Fibroblast of lung (primary cell): ENCODE results near the gene PRPF40B. TPM values are rescaled to one million over a fixed set of nuclear protein-coding genes. Genes with fewer than 3 reads are reported as not detected.
A peak's percentile ranks its signal among the peaks of the same experiment; 100 is the strongest.
"Not testable (repeated sequence)": the region's sequence is repeated elsewhere in the genome, so short reads cannot be mapped to it uniquely, and the experiment has no call there.

Experiments
- DNase-seq, 2 donors: peaks; one replicate each; pipeline versions ENCODE4 v3.0.0 to v3.0.0-alpha.2; 2010; ENCODE audit warnings: low read depth in 2 of 2
- H2AFZ ChIP-seq: 2 replicates; pipeline ENCODE4 v1.5.1; 2012; ENCODE audit warnings: low read length, control low read depth, inconsistent platforms
- H3K27ac ChIP-seq: 2 replicates; pipeline ENCODE4 v1.5.1; 2011; ENCODE audit warnings: low read length, control low read depth; ENCODE audit not compliant: insufficient read depth
- H3K27me3 ChIP-seq: 2 replicates; pipeline ENCODE4 v1.5.1; 2011; ENCODE audit warnings: mild to moderate bottlenecking, low read length; ENCODE audit not compliant: control insufficient read depth, insufficient read depth
- H3K36me3 ChIP-seq: 2 replicates; pipeline ENCODE4 v1.5.1; 2011; ENCODE audit warnings: low read length; ENCODE audit not compliant: control insufficient read depth, insufficient read depth
- H3K4me1 ChIP-seq: 2 replicates; pipeline ENCODE4 v1.5.1; 2011; ENCODE audit warnings: low read length; ENCODE audit not compliant: control insufficient read depth, insufficient read depth; ENCODE audit errors: extremely low read depth
- H3K4me2 ChIP-seq: 2 replicates; pipeline ENCODE4 v1.5.1; 2011; ENCODE audit warnings: low read length, control low read depth; ENCODE audit not compliant: insufficient read depth; ENCODE audit errors: extremely low read depth
- H3K4me3 ChIP-seq, 4 experiments: fragments of 200-600 bp in 1 of 4; sonication (generic) in 1 of 4; replicated peaks in 1 of 4; 2 replicates each; pipeline ENCODE4 v1.5.1; 2011 to 2016; ENCODE audit warnings: low read length in 4 of 4, low read depth in 3 of 4, mild to moderate bottlenecking in 3 of 4, control low read depth in 2 of 4, inconsistent platforms in 1 of 4, mixed read lengths in 1 of 4; ENCODE audit not compliant: insufficient read depth in 1 of 4; ENCODE audit errors: control extremely low read depth in 1 of 4
- H3K79me2 ChIP-seq: 2 replicates; pipeline ENCODE4 v1.5.1; 2012; ENCODE audit warnings: mild to moderate bottlenecking, low read length, inconsistent platforms; ENCODE audit not compliant: control insufficient read depth, insufficient read depth
- H3K9ac ChIP-seq: 2 replicates; pipeline ENCODE4 v1.5.1; 2011; ENCODE audit warnings: mild to moderate bottlenecking, low read length, control low read depth; ENCODE audit not compliant: insufficient read depth
- H3K9me3 ChIP-seq: 2 replicates; pipeline ENCODE4 v1.5.1; 2012; ENCODE audit warnings: low read depth, low read length; ENCODE audit not compliant: control insufficient read depth, insufficient read depth
- H4K20me1 ChIP-seq: 2 replicates; pipeline ENCODE4 v1.5.1; 2011; ENCODE audit warnings: low read length; ENCODE audit not compliant: control insufficient read depth, insufficient read depth; ENCODE audit errors: extremely low read depth
- CTCF ChIP-seq, 2 donors: IDR thresholded peaks in 1 of 2; conservative IDR thresholded peaks in 1 of 2; 1 replicate in 1 of 2; 2 replicates in 1 of 2; pipeline ENCODE4 v1.5.1; 2011 to 2012; ENCODE audit warnings: low read length in 2 of 2, control low read depth in 1 of 2, inconsistent platforms in 1 of 2, low read depth in 1 of 2, mild to moderate bottlenecking in 1 of 2
- EZH2 ChIP-seq: IDR thresholded peaks from 2 replicates; pipeline ENCODE4 v1.5.1; 2012; ENCODE audit warnings: low read length, control low read depth, mild to moderate bottlenecking; ENCODE audit errors: missing control alignments
- polyA plus RNA-seq, 2 donors: library from polyadenylated mRNA; depleted of rRNA in 1 of 2; stranded (reverse) in 1 of 2; unstranded in 1 of 2; fragments of >200 nt; gene quantifications; 2 replicates each; pipeline ENCODE4 v1.2.1, GENCODE V29; 2011 to 2012; ENCODE audit warnings: missing spikeins in 1 of 2
- total RNA-seq: library from RNA; depleted of rRNA; stranded (reverse); fragments of >200 nt; gene quantifications from 2 replicates; pipeline ENCODE4 v1.2.1, GENCODE V29; 2014

Gene PRPF40B
- total and polyA plus RNA-seq, 2 donors (not counting 1 experiment from before 2014, with no cell fraction given), result 6.4 to 11.7 TPM

GRCh38 chr12:49609059-49609874 is 14.1 kb upstream of the PRPF40B start:
- Histone ChIP-seq H3K4me2 (no peak overlapping the region), H3K27ac (no peak overlapping the region), H4K20me1 (no peaks in the 10 kb centered on the region), H3K36me3 (no peaks in the 10 kb centered on the region), H3K4me1 (no peaks in the 10 kb centered on the region), H3K79me2 (no peaks in the 10 kb centered on the region), H3K9me3 (no peaks in the 10 kb centered on the region), H3K9ac (no peak overlapping the region), H3K4me3 (no peak overlapping the region), H2AFZ (no peak overlapping the region), H3K27me3 (no peaks in the 10 kb centered on the region)
- TF ChIP-seq EZH2 (no peak), CTCF (conservative IDR thresholded peaks at IDR 0.05 in 1 of 2, IDR thresholded peaks at IDR 0.05 in 1 of 2; ENCODE audit: low read depth in 1 of 2, low read length in 2 of 2) (no peak)
- no peak for DNase-seq

GRCh38 chr12:49609875-49610154 is 13.5 kb upstream of the PRPF40B start:
- no peak for DNase-seq
- TF ChIP-seq EZH2, result no peak
- TF ChIP-seq CTCF (conservative IDR thresholded peaks at IDR 0.05 in 1 of 2, IDR thresholded peaks at IDR 0.05 in 1 of 2; ENCODE audit: low read depth in 1 of 2, low read length in 2 of 2), result peak in 1 of 2 donors; percentile 3

GRCh38 chr12:49610785-49611184 is 12.6 kb upstream of the PRPF40B start:
- H2AFZ ChIP-seq, H3K4me2 ChIP-seq, DNase-seq, H3K4me1 ChIP-seq, H3K79me2 ChIP-seq, H3K9me3 ChIP-seq, H4K20me1 ChIP-seq, H3K4me3 ChIP-seq, H3K27me3 ChIP-seq, H3K36me3 ChIP-seq, H3K27ac ChIP-seq, H3K9ac ChIP-seq: not testable (repeated sequence)

More at GRCh38 chr12:49609875-49610154, 13.5 kb upstream of the PRPF40B start:
- Histone ChIP-seq H3K9ac (no peak overlapping the region), H3K4me2 (no peak overlapping the region), H3K36me3 (no peaks in the 10 kb centered on the region), H3K4me3 (no peak overlapping the region), H3K27ac (no peak overlapping the region), H4K20me1 (no peaks in the 10 kb centered on the region), H3K79me2 (no peaks in the 10 kb centered on the region), H3K27me3 (no peaks in the 10 kb centered on the region), H3K9me3 (no peaks in the 10 kb centered on the region), H3K4me1 (no peaks in the 10 kb centered on the region), H2AFZ (no peak overlapping the region)
